Mammary epithelial cell (primary cell): ENCODE measurements around the gene MAST4.

Experiments used
- CTCF ChIP-seq, 2 donors: IDR thresholded peaks in 1 of 2; conservative IDR thresholded peaks in 1 of 2; 2 replicates each; pipeline ENCODE4 v1.5.1; 2011 to 2012; ENCODE audit warnings: inconsistent platforms in 2 of 2, low read length in 2 of 2, mild to moderate bottlenecking in 2 of 2, control low read depth in 1 of 2, low read depth in 1 of 2; ENCODE audit not compliant: insufficient read depth in 1 of 2; ENCODE audit errors: extremely low read depth in 1 of 2
- EZH2 ChIP-seq: IDR thresholded peaks from 2 replicates; pipeline ENCODE4 v1.6.1; 2012; ENCODE audit warnings: low read length, inconsistent platforms, borderline replicate concordance

DNA sequence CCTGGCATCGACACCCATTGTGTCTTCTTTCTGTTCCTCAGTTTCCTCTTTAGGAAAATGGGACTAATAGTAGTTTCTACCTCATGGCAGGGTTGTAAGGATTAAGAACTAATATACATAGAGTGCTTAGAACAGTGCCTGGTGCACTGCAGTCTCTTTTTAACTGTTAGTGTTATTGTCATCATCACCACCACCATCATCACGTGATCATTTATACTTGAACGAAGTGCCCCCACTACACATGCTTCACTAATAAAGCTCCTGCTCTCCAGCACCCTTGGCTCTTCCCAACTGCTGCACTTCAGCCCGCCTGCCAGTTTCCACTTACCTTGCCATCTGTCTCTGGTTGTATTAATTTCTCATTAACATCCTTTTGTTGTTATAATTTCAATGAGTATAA, 35.8 kb upstream of the MAST4 start:
- TF ChIP-seq CTCF (conservative IDR thresholded peaks at IDR 0.05 in 1 of 2, IDR thresholded peaks at IDR 0.05 in 1 of 2; ENCODE audit: extremely low read depth in 1 of 2, insufficient read depth in 1 of 2, low read depth in 1 of 2, low read length in 2 of 2) (no peak), EZH2 (no peak)
